Stimulated activated CD4-positive, alpha-beta T cell treated with anti-CD3 and anti-CD28 coated beads, Interleukin-4, amount 100 ng/mL, for 4 hours (primary cell): ENCODE measurements around the gene TYRO3.
"Not testable (repeated sequence)": the region's sequence is repeated elsewhere in the genome, so short reads cannot be mapped to it uniquely, and the experiment has no call there.

Experiments
- DNase-seq, 2 experiments: peaks; one replicate each; pipeline ENCODE4 v3.0.0-alpha.2; 2020

Gene TYRO3

GRCh38 chr15:41554915-41555314, 4.1 kb upstream of the TYRO3 start:
- peak in 1 of 2 experiments; percentile 34 for DNase-seq

- no peak for DNase-seq
Measured at GRCh38 chr15:41556677-41557076, 2.3 kb upstream of the TYRO3 start.

- DNase-seq, result peak; percentile 63 to 69
Measured at GRCh38 chr15:41557673-41558399, 1.2 kb upstream of the TYRO3 start.

GRCh38 chr15:41559239-41559782, 299 bp downstream of the TYRO3 start:
- DNase-seq, result no peak

- no peak for DNase-seq
Measured at GRCh38 chr15:41560572-41560874, 1.5 kb downstream of the TYRO3 start.

- DNase-seq, result no peak
Measured at GRCh38 chr15:41561104-41561776, 2.2 kb downstream of the TYRO3 start.

GRCh38 chr15:41561777-41562145, 2.7 kb downstream of the TYRO3 start:
- DNase-seq, result no peak

GRCh38 chr15:41562244-41562643, 3.2 kb downstream of the TYRO3 start:
- DNase-seq, result no peak

- no peak for DNase-seq
Measured at GRCh38 chr15:41562784-41563198, 3.8 kb downstream of the TYRO3 start.

- DNase-seq, result no peak
Measured at GRCh38 chr15:41564286-41564959, 5.4 kb downstream of the TYRO3 start.

GRCh38 chr15:41564960-41565502, 6.0 kb downstream of the TYRO3 start:
- DNase-seq, result no peak

- DNase-seq, result no peak
Measured at GRCh38 chr15:41565702-41566101, 6.7 kb downstream of the TYRO3 start.

GRCh38 chr15:41566121-41566885, 7.3 kb downstream of the TYRO3 start:
- DNase-seq, result no peak

- DNase-seq, result no peak
Measured at GRCh38 chr15:41567261-41567660, 8.2 kb downstream of the TYRO3 start.

- DNase-seq, result no peak
Measured at GRCh38 chr15:41567862-41568261, 8.8 kb downstream of the TYRO3 start.

GRCh38 chr15:41568350-41569017, 9.5 kb downstream of the TYRO3 start:
- no peak for DNase-seq

GRCh38 chr15:41569232-41569631, 10.2 kb downstream of the TYRO3 start:
- not testable (repeated sequence) for DNase-seq

GRCh38 chr15:41570764-41571163, 11.8 kb downstream of the TYRO3 start:
- DNase-seq, result no peak

GRCh38 chr15:41571948-41572347, 12.9 kb downstream of the TYRO3 start:
- no peak for DNase-seq

- DNase-seq, result no peak
Measured at GRCh38 chr15:41572866-41573265, 13.9 kb downstream of the TYRO3 start.

- DNase-seq, result no peak
Measured at GRCh38 chr15:41573396-41573795, 14.4 kb downstream of the TYRO3 start.

GRCh38 chr15:41574158-41574557, 15.1 kb downstream of the TYRO3 start:
- DNase-seq, result no peak
